Panc1 (cell line): Measurements from ENCODE around the gene KAT7. TPM values are rescaled to one million over a fixed set of nuclear protein-coding genes. Genes with fewer than 3 reads are reported as not detected.
"Not testable (repeated sequence)": the region's sequence is repeated elsewhere in the genome, so short reads cannot be mapped to it uniquely, and the experiment has no call there.

Experiments
- ATAC-seq: fragments of 200-7000 bp; cut with Tn5 transposase; 2 replicates; pipeline ENCODE4 v1.9.1; 2020; ENCODE audit warnings: mild to moderate bottlenecking, moderate library complexity
- BruUV-seq: library from RNA; stranded (reverse); fragments of 400-500 nt; replicated peaks from 2 replicates; lab custom pipeline; 2021; lab: Mats Ljungman, UMichigan
- CTCF ChIA-PET: fragments of 300-600 bp; sonication (Branson Sonifier 250); formaldehyde crosslinking; loops from one replicate; lab custom pipeline; 2022; ENCODE audit warnings: antibody characterized with exemption; lab: Charles Lee
- POLR2A ChIA-PET: fragments of 300-600 bp; sonication (Branson Sonifier 250); formaldehyde crosslinking; loops from one replicate; lab custom pipeline; 2022; ENCODE audit warnings: antibody characterized with exemption; lab: Charles Lee
- DNase-seq: peaks from one replicate; pipeline ENCODE4 v3.0.0-alpha.2; 2010; ENCODE audit warnings: low read depth, low spot score
- H3K27ac ChIP-seq: 2 replicates; pipeline ENCODE4 v1.5.1; 2011; ENCODE audit warnings: mild to moderate bottlenecking, low read length, inconsistent platforms
- H3K27me3 ChIP-seq: fragments of 200-500 bp; sonication (Bioruptor generic); 2 replicates; pipeline ENCODE4 v1.6.0; 2014; ENCODE audit warnings: low read length, inconsistent platforms; ENCODE audit not compliant: control insufficient read depth, insufficient read depth
- H3K36me3 ChIP-seq: fragments of 200-500 bp; sonication (Bioruptor generic); 2 replicates; pipeline ENCODE4 v1.5.1; 2014; ENCODE audit warnings: inconsistent platforms, mild to moderate bottlenecking, low read length, moderate library complexity; ENCODE audit not compliant: control insufficient read depth, insufficient read depth
- H3K4me1 ChIP-seq: 2 replicates; pipeline ENCODE4 v1.5.1; 2011; ENCODE audit warnings: inconsistent platforms, mild to moderate bottlenecking, low read length, moderate library complexity; ENCODE audit not compliant: control insufficient read depth, insufficient read depth
- H3K4me3 ChIP-seq, 2 experiments: 2 replicates each; pipeline ENCODE4 v1.5.1; 2011 to 2012; ENCODE audit warnings: low read depth in 2 of 2, low read length in 2 of 2, mild to moderate bottlenecking in 2 of 2, inconsistent platforms in 1 of 2, moderate library complexity in 1 of 2
- H3K9me3 ChIP-seq: fragments of 200-500 bp; sonication (Bioruptor generic); 2 replicates; pipeline ENCODE4 v1.5.1; 2014; ENCODE audit warnings: low read depth, mild to moderate bottlenecking, inconsistent platforms, low read length, moderate library complexity; ENCODE audit not compliant: control insufficient read depth, insufficient read depth
- POLR2AphosphoS5 ChIP-seq: IDR thresholded peaks from 2 replicates; pipeline ENCODE4 v1.6.1; 2012; ENCODE audit warnings: mild to moderate bottlenecking, low read depth, low read length, moderate library complexity
- SIN3A ChIP-seq: IDR thresholded peaks from 2 replicates; pipeline ENCODE4 v1.6.1; 2012; ENCODE audit warnings: low read depth, mild to moderate bottlenecking, low read length, moderate library complexity, borderline replicate concordance; ENCODE audit not compliant: insufficient read depth
- TCF7L2 ChIP-seq: IDR thresholded peaks from 2 replicates; pipeline ENCODE4 v1.6.1; 2011; ENCODE audit warnings: mild to moderate bottlenecking, low read depth, low read length, inconsistent platforms
- in situ Hi-C: cut with HindIII; loops from 2 replicates; pipeline ENCODE4 v1.10.0; 2016; ENCODE audit warnings: low sequenced_read_pairs, low pct_unique_long_range_greater_than_20kb
- intact Hi-C: fragments of 100-400 bp; cut with micrococcal nuclease; formaldehyde crosslinking; loops from one replicate; pipeline ENCODE4 v1.10.0; 2022; ENCODE audit not compliant: unreplicated experiment
- total RNA-seq: library from RNA; stranded (reverse); gene quantifications from one replicate; pipeline ENCODE4 v1.2.1, GENCODE V29; 2021; ENCODE audit not compliant: unreplicated experiment
- TF ChIP-seq, protein P1 (sequence below), 2 experiments: IDR thresholded peaks; 2 replicates each; pipeline ENCODE4 v1.6.1; 2011 to 2012; ENCODE audit warnings: low read depth in 2 of 2, control low read depth in 1 of 2, low read length in 1 of 2, mild to moderate bottlenecking in 1 of 2, moderate library complexity in 1 of 2; ENCODE audit not compliant: insufficient read depth in 1 of 2
- TF ChIP-seq, protein P2 (sequence below): fragments of 450-650 bp; IDR thresholded peaks from 2 replicates; pipeline ENCODE4 v1.5.1; 2017; ENCODE audit warnings: mild to moderate bottlenecking

Gene KAT7
- total RNA-seq, 1 experiment from 2014 or later: 69.0 TPM

DNA sequence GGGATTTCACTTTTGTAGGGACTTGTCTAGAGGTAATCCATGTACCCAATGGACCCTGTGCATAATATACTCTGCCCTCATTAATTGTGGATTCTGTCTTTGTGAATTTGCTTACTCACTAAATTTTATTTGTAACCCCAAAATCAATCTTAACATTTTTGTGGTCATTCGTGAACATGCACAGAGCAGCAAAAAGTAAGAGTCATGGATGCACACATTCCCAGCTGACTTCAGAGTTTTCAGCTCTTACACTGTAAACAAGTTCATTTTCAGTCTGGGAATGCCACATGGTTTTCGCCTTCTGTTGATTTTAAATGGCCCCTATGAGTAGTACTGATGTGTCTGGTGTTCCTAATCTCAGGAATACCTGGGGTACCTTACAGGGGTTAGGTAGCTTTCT is 35.1 kb downstream of the KAT7 start:
- POLR2A ChIA-PET: no interaction called here
- intact Hi-C loops (no loop called here), in situ Hi-C loops (no loop called here)
- TF ChIP-seq, protein P1, sequence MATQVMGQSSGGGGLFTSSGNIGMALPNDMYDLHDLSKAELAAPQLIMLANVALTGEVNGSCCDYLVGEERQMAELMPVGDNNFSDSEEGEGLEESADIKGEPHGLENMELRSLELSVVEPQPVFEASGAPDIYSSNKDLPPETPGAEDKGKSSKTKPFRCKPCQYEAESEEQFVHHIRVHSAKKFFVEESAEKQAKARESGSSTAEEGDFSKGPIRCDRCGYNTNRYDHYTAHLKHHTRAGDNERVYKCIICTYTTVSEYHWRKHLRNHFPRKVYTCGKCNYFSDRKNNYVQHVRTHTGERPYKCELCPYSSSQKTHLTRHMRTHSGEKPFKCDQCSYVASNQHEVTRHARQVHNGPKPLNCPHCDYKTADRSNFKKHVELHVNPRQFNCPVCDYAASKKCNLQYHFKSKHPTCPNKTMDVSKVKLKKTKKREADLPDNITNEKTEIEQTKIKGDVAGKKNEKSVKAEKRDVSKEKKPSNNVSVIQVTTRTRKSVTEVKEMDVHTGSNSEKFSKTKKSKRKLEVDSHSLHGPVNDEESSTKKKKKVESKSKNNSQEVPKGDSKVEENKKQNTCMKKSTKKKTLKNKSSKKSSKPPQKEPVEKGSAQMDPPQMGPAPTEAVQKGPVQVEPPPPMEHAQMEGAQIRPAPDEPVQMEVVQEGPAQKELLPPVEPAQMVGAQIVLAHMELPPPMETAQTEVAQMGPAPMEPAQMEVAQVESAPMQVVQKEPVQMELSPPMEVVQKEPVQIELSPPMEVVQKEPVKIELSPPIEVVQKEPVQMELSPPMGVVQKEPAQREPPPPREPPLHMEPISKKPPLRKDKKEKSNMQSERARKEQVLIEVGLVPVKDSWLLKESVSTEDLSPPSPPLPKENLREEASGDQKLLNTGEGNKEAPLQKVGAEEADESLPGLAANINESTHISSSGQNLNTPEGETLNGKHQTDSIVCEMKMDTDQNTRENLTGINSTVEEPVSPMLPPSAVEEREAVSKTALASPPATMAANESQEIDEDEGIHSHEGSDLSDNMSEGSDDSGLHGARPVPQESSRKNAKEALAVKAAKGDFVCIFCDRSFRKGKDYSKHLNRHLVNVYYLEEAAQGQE (IDR thresholded peaks at IDR 0.05; ENCODE audit: insufficient read depth in 1 of 2, low read depth in 2 of 2, low read length in 1 of 2): no peak
- no peak for TF ChIP-seq POLR2AphosphoS5
- TF ChIP-seq TCF7L2: no peak
- no peak for TF ChIP-seq SIN3A
- TF ChIP-seq, protein P2, sequence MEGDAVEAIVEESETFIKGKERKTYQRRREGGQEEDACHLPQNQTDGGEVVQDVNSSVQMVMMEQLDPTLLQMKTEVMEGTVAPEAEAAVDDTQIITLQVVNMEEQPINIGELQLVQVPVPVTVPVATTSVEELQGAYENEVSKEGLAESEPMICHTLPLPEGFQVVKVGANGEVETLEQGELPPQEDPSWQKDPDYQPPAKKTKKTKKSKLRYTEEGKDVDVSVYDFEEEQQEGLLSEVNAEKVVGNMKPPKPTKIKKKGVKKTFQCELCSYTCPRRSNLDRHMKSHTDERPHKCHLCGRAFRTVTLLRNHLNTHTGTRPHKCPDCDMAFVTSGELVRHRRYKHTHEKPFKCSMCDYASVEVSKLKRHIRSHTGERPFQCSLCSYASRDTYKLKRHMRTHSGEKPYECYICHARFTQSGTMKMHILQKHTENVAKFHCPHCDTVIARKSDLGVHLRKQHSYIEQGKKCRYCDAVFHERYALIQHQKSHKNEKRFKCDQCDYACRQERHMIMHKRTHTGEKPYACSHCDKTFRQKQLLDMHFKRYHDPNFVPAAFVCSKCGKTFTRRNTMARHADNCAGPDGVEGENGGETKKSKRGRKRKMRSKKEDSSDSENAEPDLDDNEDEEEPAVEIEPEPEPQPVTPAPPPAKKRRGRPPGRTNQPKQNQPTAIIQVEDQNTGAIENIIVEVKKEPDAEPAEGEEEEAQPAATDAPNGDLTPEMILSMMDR: no peak
- peaks cover 40% of the 10 kb centered on the region for H3K36me3 ChIP-seq
- CTCF ChIA-PET: no interaction called here
- no peaks in the 10 kb centered on the region for H3K4me1 ChIP-seq
- no peak overlapping the region for H3K27ac ChIP-seq
- no TSS peak for BruUV-seq
- ATAC-seq (no peak), DNase-seq (no peak)
- H3K4me3 ChIP-seq: no peak overlapping the region
- H3K9me3 ChIP-seq: no peaks in the 10 kb centered on the region
- no peaks in the 10 kb centered on the region for H3K27me3 ChIP-seq

DNA sequence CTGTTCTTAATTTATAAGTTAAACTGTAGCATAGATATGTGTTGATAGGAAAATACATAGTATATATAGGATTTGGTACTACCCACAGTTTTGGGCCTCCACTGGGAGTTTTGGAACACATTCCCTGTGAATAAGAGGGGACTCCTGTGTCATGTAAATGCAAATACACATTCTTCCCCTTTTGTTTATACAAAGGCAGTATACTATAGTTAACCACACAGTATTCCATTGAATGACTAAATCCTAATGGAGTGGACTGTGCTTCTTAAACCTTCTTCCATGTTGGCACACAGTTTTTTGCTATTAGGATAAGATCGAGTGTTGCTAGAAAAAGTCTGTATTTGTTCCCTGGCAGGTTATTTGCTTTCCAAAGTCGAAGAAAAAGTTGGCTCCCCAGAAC is 37.2 kb downstream of the KAT7 start:
- DNase-seq (no peak), ATAC-seq (no peak)
- no peak overlapping the region for H3K27ac ChIP-seq
- H3K4me1 ChIP-seq: no peaks in the 10 kb centered on the region
- no peaks in the 10 kb centered on the region for H3K27me3 ChIP-seq
- CTCF ChIA-PET: no interaction called here
- no peak overlapping the region for H3K4me3 ChIP-seq
- in situ Hi-C loops (no loop called here), intact Hi-C loops (no loop called here)
- TF ChIP-seq, protein P2: no peak
- TF ChIP-seq POLR2AphosphoS5 (no peak), TCF7L2 (no peak), SIN3A (no peak)
- TF ChIP-seq, protein P1 (IDR thresholded peaks at IDR 0.05; ENCODE audit: insufficient read depth in 1 of 2, low read depth in 2 of 2, low read length in 1 of 2): no peak
- no peaks in the 10 kb centered on the region for H3K9me3 ChIP-seq
- BruUV-seq: no TSS peak
- POLR2A ChIA-PET: no interaction called here
- peaks cover 40% of the 10 kb centered on the region for H3K36me3 ChIP-seq

DNA sequence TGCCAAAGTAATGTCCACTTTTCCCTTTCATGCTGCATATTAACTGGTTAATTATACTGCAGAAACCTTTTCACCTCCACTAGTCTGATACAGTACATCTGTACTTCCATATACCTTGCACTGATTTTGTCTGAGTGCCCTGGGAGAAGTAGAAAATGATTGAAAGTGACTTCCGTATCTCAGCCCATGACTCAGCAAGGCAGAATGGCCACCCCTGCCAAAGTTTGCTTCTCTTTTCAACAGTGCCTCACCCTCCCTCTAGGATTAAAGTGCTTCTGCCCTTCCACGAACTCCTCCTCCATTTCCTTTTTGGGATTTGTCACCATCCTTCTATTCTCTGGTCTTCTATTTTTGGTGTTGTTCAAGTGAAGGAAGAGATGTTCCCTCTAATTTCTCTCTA is 39.8 kb downstream of the KAT7 start:
- DNase-seq, H3K4me3 ChIP-seq, H3K9me3 ChIP-seq, intact Hi-C loops, CTCF ChIA-PET, H3K4me1 ChIP-seq, POLR2A ChIA-PET, H3K27me3 ChIP-seq, ATAC-seq, in situ Hi-C loops, H3K27ac ChIP-seq: not testable (repeated sequence)
- peaks cover 28% of the 10 kb centered on the region for H3K36me3 ChIP-seq
- BruUV-seq: TSS peak; percentile 35
